Tibial artery (tissue), 4 donors: Measurements from ENCODE around the gene KLHL10.

Experiments
- DNase-seq, 2 donors: peaks; one replicate each; pipeline ENCODE4 v3.0.0-alpha.2; 2019
- H3K27ac ChIP-seq, 2 donors: fragments of 200-600 bp; sonication (generic) in 1 of 2; 1 replicate in 1 of 2; 2 replicates in 1 of 2; pipeline ENCODE4 v1.5.1; 2018 to 2019; ENCODE audit warnings: mild to moderate bottlenecking in 1 of 2
- H3K27me3 ChIP-seq, 2 donors: fragments of 200-600 bp; sonication (generic) in 1 of 2; one replicate each; pipeline versions ENCODE4 v1.5.1 to v1.6.0; 2016 to 2019
- H3K36me3 ChIP-seq, 3 donors: fragments of 200-600 bp; sonication (generic) in 2 of 3; one replicate each; pipeline ENCODE4 v1.5.1; 2016 to 2019; ENCODE audit warnings: mild to moderate bottlenecking in 2 of 3
- H3K4me1 ChIP-seq, 4 donors: fragments of 200-600 bp; sonication (generic) in 2 of 4; 1 replicate in 3 of 4; 2 replicates in 1 of 4; pipeline ENCODE4 v1.5.1; 2016 to 2019
- H3K4me3 ChIP-seq, 2 donors: fragments of 200-600 bp; sonication (generic) in 1 of 2; 1 replicate in 1 of 2; 2 replicates in 1 of 2; pipeline ENCODE4 v1.5.1; 2018 to 2019; ENCODE audit warnings: mild to moderate bottlenecking in 2 of 2
- H3K9me3 ChIP-seq, 3 donors: fragments of 200-600 bp; sonication (generic) in 1 of 3; one replicate each; pipeline ENCODE4 v1.5.1; 2016 to 2019
- intact Hi-C: fragments of 100-400 bp; cut with DNase I; formaldehyde crosslinking; loops from one replicate; pipeline ENCODE4 v1.15.0; 2023; ENCODE audit warnings: low total_unique reads
- TF ChIP-seq, protein P1 (sequence below), 2 experiments: fragments of 200-600 bp in 1 of 2; fragments of 450-650 bp in 1 of 2; IDR thresholded peaks; one replicate each; pipeline ENCODE4 v1.5.1; 2017 to 2019; ENCODE audit warnings: antibody characterized with exemption in 2 of 2, mild to moderate bottlenecking in 1 of 2, moderate library complexity in 1 of 2

Gene KLHL10

DNA sequence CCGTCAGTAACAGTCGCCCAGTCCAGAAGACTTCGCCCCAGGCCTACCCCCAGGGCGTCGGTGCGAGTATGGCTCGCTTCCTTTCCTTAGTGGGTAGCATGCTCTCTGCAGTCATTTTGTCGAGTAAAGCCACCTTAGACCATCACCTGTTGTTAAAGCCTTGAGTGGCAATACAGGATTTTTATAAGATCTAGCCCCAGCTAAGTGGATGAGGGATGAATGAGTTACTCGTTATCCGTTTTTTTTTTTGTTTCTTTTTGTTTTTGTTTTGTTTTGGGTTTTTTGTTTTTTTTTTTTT is 27.9 kb downstream of the KLHL10 start:
- Histone ChIP-seq H3K9me3 (no peaks in the 10 kb centered on the region), H3K27me3 (no peaks in the 10 kb centered on the region), H3K4me1 (peaks cover 0 to 40% (median 23%) of the 10 kb centered on the region in 4 donors), H3K27ac (peak overlapping the region; percentile 96 to 98), H3K36me3 (peaks cover 5 to 32% (median 24%) of the 10 kb centered on the region in 3 donors), H3K4me3 (peak overlapping the region; percentile 96 to 100)
- TF ChIP-seq, protein P1, sequence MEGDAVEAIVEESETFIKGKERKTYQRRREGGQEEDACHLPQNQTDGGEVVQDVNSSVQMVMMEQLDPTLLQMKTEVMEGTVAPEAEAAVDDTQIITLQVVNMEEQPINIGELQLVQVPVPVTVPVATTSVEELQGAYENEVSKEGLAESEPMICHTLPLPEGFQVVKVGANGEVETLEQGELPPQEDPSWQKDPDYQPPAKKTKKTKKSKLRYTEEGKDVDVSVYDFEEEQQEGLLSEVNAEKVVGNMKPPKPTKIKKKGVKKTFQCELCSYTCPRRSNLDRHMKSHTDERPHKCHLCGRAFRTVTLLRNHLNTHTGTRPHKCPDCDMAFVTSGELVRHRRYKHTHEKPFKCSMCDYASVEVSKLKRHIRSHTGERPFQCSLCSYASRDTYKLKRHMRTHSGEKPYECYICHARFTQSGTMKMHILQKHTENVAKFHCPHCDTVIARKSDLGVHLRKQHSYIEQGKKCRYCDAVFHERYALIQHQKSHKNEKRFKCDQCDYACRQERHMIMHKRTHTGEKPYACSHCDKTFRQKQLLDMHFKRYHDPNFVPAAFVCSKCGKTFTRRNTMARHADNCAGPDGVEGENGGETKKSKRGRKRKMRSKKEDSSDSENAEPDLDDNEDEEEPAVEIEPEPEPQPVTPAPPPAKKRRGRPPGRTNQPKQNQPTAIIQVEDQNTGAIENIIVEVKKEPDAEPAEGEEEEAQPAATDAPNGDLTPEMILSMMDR (IDR thresholded peaks at IDR 0.05) = no peak
- intact Hi-C loops = loop anchor here (10.0 kb wide), 1 partner anchor 51 kb away; the partner anchor contains the start of genes FKBP10 and P3H4
- no peak for DNase-seq

DNA sequence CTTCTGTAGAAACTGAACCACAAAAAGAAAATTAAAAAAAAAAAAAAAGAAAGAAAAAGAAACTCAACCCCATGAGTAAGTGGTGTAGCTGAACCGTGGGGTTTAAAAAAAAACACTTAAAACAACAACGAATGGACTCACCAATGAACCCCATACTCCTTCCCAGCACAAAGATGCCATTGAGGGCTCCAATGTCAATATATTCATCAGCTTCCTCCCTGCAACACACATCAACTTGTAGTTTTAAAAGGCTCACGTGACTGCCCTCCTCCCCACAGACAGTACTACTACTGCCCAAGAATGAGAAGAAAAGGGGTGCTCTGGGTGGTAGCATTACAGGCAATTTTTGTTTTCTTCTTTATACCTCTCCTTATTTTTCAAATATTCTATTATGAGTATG is 30.9 kb downstream of the KLHL10 start:
- H3K36me3 ChIP-seq = peaks cover 29 to 62% (median 52%) of the 10 kb centered on the region in 3 donors
- no peak overlapping the region for H3K27ac ChIP-seq
- TF ChIP-seq, protein P1 (IDR thresholded peaks at IDR 0.05) = no peak
- no peak for DNase-seq
- no peak overlapping the region for H3K4me3 ChIP-seq
- intact Hi-C loops = loop anchor here (10.0 kb wide), 1 partner anchor 54 kb away; the partner anchor contains the start of genes FKBP10 and P3H4
- H3K9me3 ChIP-seq = no peaks in the 10 kb centered on the region
- H3K27me3 ChIP-seq = no peaks in the 10 kb centered on the region
- peaks cover 0 to 12% (median 7%) of the 10 kb centered on the region in 4 donors for H3K4me1 ChIP-seq

DNA sequence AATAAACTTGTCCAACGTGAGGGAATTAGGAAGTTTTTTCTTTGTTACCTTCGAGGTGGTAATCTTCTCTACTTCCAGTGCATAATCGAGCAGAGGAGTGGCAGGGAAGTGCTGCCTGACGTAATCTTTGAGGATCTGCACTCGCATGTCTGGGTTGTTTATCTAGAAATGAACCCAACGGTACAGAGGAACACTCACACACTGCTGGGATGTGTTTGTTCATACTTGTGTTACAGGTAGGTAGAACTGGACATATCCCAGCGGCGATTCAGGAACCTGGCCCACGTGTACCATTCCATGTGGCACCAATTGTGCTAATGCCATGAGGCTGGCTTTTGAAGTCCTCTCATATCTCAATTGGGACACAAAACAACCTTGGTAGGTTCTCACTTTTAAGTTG is 31.8 kb downstream of the KLHL10 start:
- no peak for DNase-seq

DNA sequence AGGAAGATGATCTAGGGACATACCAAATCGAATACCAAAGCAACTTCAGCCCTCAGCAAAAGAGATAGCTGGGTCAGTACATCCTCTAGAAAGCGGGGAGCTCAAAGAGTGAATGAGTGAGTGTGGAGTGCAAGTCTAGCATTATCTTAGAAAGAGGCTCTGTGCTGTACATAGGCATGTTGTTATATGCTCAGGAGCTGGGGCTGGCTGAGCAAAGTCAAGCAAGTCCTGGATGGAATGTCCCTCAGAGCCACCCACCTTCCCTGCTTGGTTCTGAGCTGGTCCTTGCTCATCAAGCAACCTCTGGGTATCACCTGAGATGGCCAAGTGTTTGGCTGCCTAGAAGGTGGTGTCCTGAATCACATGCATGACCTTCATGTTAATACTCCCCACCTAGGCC is 32.5 kb downstream of the KLHL10 start:
- no peak for DNase-seq
- intact Hi-C loops = no loop called here
- peaks cover 35 to 78% (median 63%) of the 10 kb centered on the region in 3 donors for H3K36me3 ChIP-seq
- TF ChIP-seq, protein P1 (IDR thresholded peaks at IDR 0.05) = no peak
- H3K4me3 ChIP-seq = no peak overlapping the region
- H3K27ac ChIP-seq = no peak overlapping the region
- H3K4me1 ChIP-seq = peaks cover 0 to 3% (median 0%) of the 10 kb centered on the region in 4 donors
- no peaks in the 10 kb centered on the region for H3K9me3 ChIP-seq
- H3K27me3 ChIP-seq = no peaks in the 10 kb centered on the region

More for the DNA sequence above, 31.8 kb downstream of the KLHL10 start:
- TF ChIP-seq, protein P1 (IDR thresholded peaks at IDR 0.05) = no peak
- Histone ChIP-seq H3K4me1 (peaks cover 0 to 4% (median 0%) of the 10 kb centered on the region in 4 donors), H3K36me3 (peaks cover 30 to 71% (median 58%) of the 10 kb centered on the region in 3 donors), H3K4me3 (no peak overlapping the region), H3K27ac (no peak overlapping the region), H3K27me3 (no peaks in the 10 kb centered on the region), H3K9me3 (no peaks in the 10 kb centered on the region)
- intact Hi-C loops = loop anchor here (10.0 kb wide), 1 partner anchor 55 kb away; the partner anchor contains the start of genes FKBP10 and P3H4

DNA sequence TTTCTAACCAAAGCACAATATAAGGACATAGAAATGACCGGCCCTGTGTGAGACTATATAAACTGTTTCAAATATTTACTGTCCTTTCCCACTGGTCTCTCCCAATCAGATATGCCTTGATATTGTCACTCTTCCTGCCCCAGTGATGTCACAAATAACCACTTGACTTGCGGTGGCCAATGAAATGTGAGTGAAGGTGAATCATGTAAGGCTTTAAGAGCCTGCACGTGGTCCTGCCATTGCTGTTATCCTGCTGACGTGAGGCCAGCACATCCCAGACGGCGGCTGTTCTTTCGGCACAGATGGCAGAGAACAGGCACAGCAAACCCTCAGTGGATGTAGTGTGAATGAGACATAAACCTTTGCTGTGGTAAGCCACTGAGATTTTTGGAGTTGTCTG is 33.0 kb downstream of the KLHL10 start:
- Histone ChIP-seq H3K4me1 (peaks cover 0 to 1% (median 0%) of the 10 kb centered on the region in 4 donors), H3K36me3 (peaks cover 35 to 80% (median 65%) of the 10 kb centered on the region in 3 donors)
- intact Hi-C loops = no loop called here

More for the DNA sequence above, 33.0 kb downstream of the KLHL10 start:
- TF ChIP-seq, protein P1 (IDR thresholded peaks at IDR 0.05) = no peak
- Histone ChIP-seq H3K9me3 (no peaks in the 10 kb centered on the region), H3K4me3 (no peak overlapping the region), H3K27me3 (no peaks in the 10 kb centered on the region), H3K27ac (no peak overlapping the region)
- no peak for DNase-seq
